Mesodermal cell (in vitro differentiated cells): ENCODE data around the gene SGMS1.
A peak's percentile ranks its signal among the peaks of the same experiment; 100 is the strongest.

Experiments used
- H3K27ac ChIP-seq: 2 replicates; pipeline ENCODE4 v1.7.0; 2013; ENCODE audit warnings: mild to moderate bottlenecking, low read depth, low read length, moderate library complexity; ENCODE audit not compliant: severe bottlenecking
- H3K36me3 ChIP-seq: 2 replicates; pipeline ENCODE4 v1.7.1; 2013; ENCODE audit warnings: mild to moderate bottlenecking, low read length, moderate library complexity; ENCODE audit not compliant: control insufficient read depth, insufficient read depth
- H3K4me1 ChIP-seq: one replicate; pipeline ENCODE4 v1.7.1; 2013; ENCODE audit warnings: mild to moderate bottlenecking, low read length; ENCODE audit not compliant: insufficient read depth, control insufficient read depth, poor library complexity, severe bottlenecking
- H3K4me3 ChIP-seq: 2 replicates; pipeline ENCODE4 v1.7.0; 2013; ENCODE audit warnings: low read length, control low read depth, mild to moderate bottlenecking; ENCODE audit not compliant: insufficient read depth, poor library complexity, severe bottlenecking; ENCODE audit errors: extremely low read depth
- H3K9me3 ChIP-seq: 2 replicates; pipeline ENCODE4 v1.7.1; 2013; ENCODE audit warnings: mild to moderate bottlenecking, low read length, moderate library complexity; ENCODE audit not compliant: control insufficient read depth
- WGBS, 2 experiments: methylation state at CpG; one replicate each; pipeline ENCODE4 v1.1.5; 2013; ENCODE audit warnings: missing lambda C conversion rate in 2 of 2; ENCODE audit not compliant: insufficient coverage in 2 of 2; 5-methylcytosine and 5-hydroxymethylcytosine counted together

Gene SGMS1

GRCh38 chr10:50333872-50334271 is 289.9 kb downstream of the SGMS1 start:
- Histone ChIP-seq H3K36me3 (no peaks in the 10 kb centered on the region), H3K9me3 (no peaks in the 10 kb centered on the region), H3K4me1 (peaks cover 6% of the 10 kb centered on the region), H3K4me3 (no peak overlapping the region), H3K27ac (no peak overlapping the region)

- Histone ChIP-seq H3K4me1 (peaks cover 6% of the 10 kb centered on the region), H3K36me3 (no peaks in the 10 kb centered on the region), H3K9me3 (no peaks in the 10 kb centered on the region), H3K27ac (no peak overlapping the region), H3K4me3 (no peak overlapping the region)
- WGBS, 2 experiments, result 86 to 91% methylated on average over 3 of the region's 3 CpGs
Measured at GRCh38 chr10:50332108-50332842, 291.5 kb downstream of the SGMS1 start.

GRCh38 chr10:50331486-50331885 is 292.3 kb downstream of the SGMS1 start:
- Histone ChIP-seq H3K4me1 (peaks cover 11% of the 10 kb centered on the region), H3K27ac (no peak overlapping the region), H3K4me3 (no peak overlapping the region), H3K36me3 (no peaks in the 10 kb centered on the region), H3K9me3 (no peaks in the 10 kb centered on the region)
- 84 to 88% methylated on average over 2 of the region's 2 CpGs for WGBS, 2 experiments

- Histone ChIP-seq H3K9me3 (no peaks in the 10 kb centered on the region), H3K4me1 (peaks cover 12% of the 10 kb centered on the region), H3K36me3 (no peaks in the 10 kb centered on the region), H3K4me3 (no peak overlapping the region), H3K27ac (no peak overlapping the region)
- WGBS, 2 experiments, result 80 to 95% methylated on average over 4 to 6 of the region's 13 CpGs
Measured at GRCh38 chr10:50326757-50327701, 296.7 kb downstream of the SGMS1 start.

- Histone ChIP-seq H3K27ac (no peak overlapping the region), H3K36me3 (no peaks in the 10 kb centered on the region), H3K4me1 (peaks cover 12% of the 10 kb centered on the region), H3K9me3 (no peaks in the 10 kb centered on the region), H3K4me3 (no peak overlapping the region)
Measured at GRCh38 chr10:50326172-50326555, 297.6 kb downstream of the SGMS1 start.

- WGBS, 2 experiments, result 52 to 58% methylated on average over 6 of the region's 6 CpGs
Measured at GRCh38 chr10:50325449-50326171, 298.1 kb downstream of the SGMS1 start.

GRCh38 chr10:50324680-50325393 is 298.9 kb downstream of the SGMS1 start:
- Histone ChIP-seq H3K4me1 (peaks cover 12% of the 10 kb centered on the region), H3K36me3 (no peaks in the 10 kb centered on the region), H3K4me3 (no peak overlapping the region), H3K9me3 (no peaks in the 10 kb centered on the region), H3K27ac (no peak overlapping the region)
- 100% methylated on average over 1 to 2 of the region's 4 CpGs for WGBS, 2 experiments

More at GRCh38 chr10:50325449-50326171, 298.1 kb downstream of the SGMS1 start:
- H3K9me3 ChIP-seq, result no peaks in the 10 kb centered on the region
- no peaks in the 10 kb centered on the region for H3K36me3 ChIP-seq
- H3K27ac ChIP-seq, result peak overlapping the region; percentile 55
- peaks cover 12% of the 10 kb centered on the region for H3K4me1 ChIP-seq
- no peak overlapping the region for H3K4me3 ChIP-seq

GRCh38 chr10:50324046-50324445 is 299.7 kb downstream of the SGMS1 start:
- Histone ChIP-seq H3K9me3 (no peaks in the 10 kb centered on the region), H3K27ac (no peak overlapping the region), H3K4me1 (peaks cover 12% of the 10 kb centered on the region), H3K36me3 (no peaks in the 10 kb centered on the region), H3K4me3 (no peak overlapping the region)
- 100% methylated on average over 1 of the region's 2 CpGs; no CpG with 5 or more reads in 1 of the 2 experiments for WGBS, 2 experiments

GRCh38 chr10:50322077-50322476 is 301.7 kb downstream of the SGMS1 start:
- no peaks in the 10 kb centered on the region for H3K36me3 ChIP-seq
- no CpG with 5 or more reads among the region's 3 CpGs for WGBS, 2 experiments
- H3K9me3 ChIP-seq, result no peaks in the 10 kb centered on the region
- no peak overlapping the region for H3K27ac ChIP-seq
- H3K4me1 ChIP-seq, result peaks cover 12% of the 10 kb centered on the region
- H3K4me3 ChIP-seq, result no peak overlapping the region

- Histone ChIP-seq H3K36me3 (peaks cover 4% of the 10 kb centered on the region), H3K4me1 (no peaks in the 10 kb centered on the region), H3K4me3 (no peak overlapping the region), H3K9me3 (no peaks in the 10 kb centered on the region), H3K27ac (no peak overlapping the region)
Measured at GRCh38 chr10:50318129-50318528, 305.6 kb downstream of the SGMS1 start.
